ENCODE measurements around the gene STARD13. TPM values are rescaled to one million over a fixed set of nuclear protein-coding genes. Genes with fewer than 3 reads are reported as not detected.

STARD13 gene
- total and polyA plus RNA-seq, 2 donors (not counting 1 experiment from before 2014, with no cell fraction given), result 0.06 to 0.22 TPM

GRCh38 chr13:33073338-33073737, 212.2 kb downstream of the STARD13 start:
- Histone ChIP-seq H3K9me3 (ENCODE audit: control extremely low read depth in 1 of 3, control insufficient read depth in 2 of 3, insufficient read depth in 1 of 3, low read length in 2 of 3) (no peaks in the 10 kb centered on the region), H3K9ac (ENCODE audit: low read length) (no peak overlapping the region), H3K36me3 (replicated peaks in 1 of 2; ENCODE audit: control extremely low read depth in 1 of 2, control insufficient read depth in 1 of 2, extremely low read depth in 1 of 2, insufficient read depth in 2 of 2, low read length in 1 of 2) (no peaks in the 10 kb centered on the region), H2AFZ (ENCODE audit: insufficient read depth, low read depth, low read length, poor library complexity, severe bottlenecking) (no peak overlapping the region), H3K4me3 (ENCODE audit: control extremely low read depth in 1 of 5, extremely low read depth in 1 of 5, insufficient read depth in 1 of 5, low read depth in 2 of 5, low read length in 4 of 5) (no peak overlapping the region), H3K27me3 (replicated peaks in 1 of 4; ENCODE audit: control extremely low read depth in 1 of 4, control insufficient read depth in 3 of 4, insufficient read depth in 4 of 4, low read length in 3 of 4) (no peaks in the 10 kb centered on the region), H4K20me1 (ENCODE audit: control insufficient read depth, insufficient read depth, low read length, poor library complexity, severe bottlenecking) (no peaks in the 10 kb centered on the region), H3K4me2 (replicated peaks; ENCODE audit: low read depth, low read length, poor library complexity, severe bottlenecking) (no peak overlapping the region), H3K27ac (ENCODE audit: low read length in 2 of 2) (no peak overlapping the region), H3K79me2 (ENCODE audit: control insufficient read depth, insufficient read depth, low read length) (no peaks in the 10 kb centered on the region), H3K4me1 (ENCODE audit: control insufficient read depth in 2 of 2, insufficient read depth in 2 of 2, low read length in 2 of 2) (no peaks in the 10 kb centered on the region)
- H3K4me3 Mint-ChIP-seq, result no peak overlapping the region
- no peak for TF ChIP-seq CTCF (IDR thresholded peaks at IDR 0.05)
- no peak for TF ChIP-seq EZH2 (IDR thresholded peaks at IDR 0.05; ENCODE audit: borderline replicate concordance, insufficient read depth, low read depth, low read length, poor library complexity, severe bottlenecking)
- ChIA-PET CTCF (no interaction called here), POLR2A (no interaction called here)
- no peak for DNase-seq
- no peaks in the 10 kb centered on the region for H3K4me1 Mint-ChIP-seq
- intact Hi-C loops (cut with micrococcal nuclease), result no loop called here
- no CpG with 5 or more reads among the region's 3 CpGs for WGBS (ENCODE audit: insufficient coverage)
- no peak overlapping the region for H3K27ac Mint-ChIP-seq
- no peak for ATAC-seq (ENCODE audit: low read depth)
- H3K9me3 Mint-ChIP-seq (ENCODE audit: insufficient read depth), result no peaks in the 10 kb centered on the region
- H3K27me3 Mint-ChIP-seq, result no peaks in the 10 kb centered on the region

GRCh38 chr13:33072759-33073158, 212.8 kb downstream of the STARD13 start:
- no peak for DNase-seq
- no peak for ATAC-seq (ENCODE audit: low read depth)
- Histone ChIP-seq H3K79me2 (ENCODE audit: control insufficient read depth, insufficient read depth, low read length) (no peaks in the 10 kb centered on the region), H3K9ac (ENCODE audit: low read length) (no peak overlapping the region), H3K4me1 (ENCODE audit: control insufficient read depth in 2 of 2, insufficient read depth in 2 of 2, low read length in 2 of 2) (no peaks in the 10 kb centered on the region), H3K36me3 (replicated peaks in 1 of 2; ENCODE audit: control extremely low read depth in 1 of 2, control insufficient read depth in 1 of 2, extremely low read depth in 1 of 2, insufficient read depth in 2 of 2, low read length in 1 of 2) (no peaks in the 10 kb centered on the region), H3K27me3 (replicated peaks in 1 of 4; ENCODE audit: control extremely low read depth in 1 of 4, control insufficient read depth in 3 of 4, insufficient read depth in 4 of 4, low read length in 3 of 4) (no peaks in the 10 kb centered on the region), H4K20me1 (ENCODE audit: control insufficient read depth, insufficient read depth, low read length, poor library complexity, severe bottlenecking) (no peaks in the 10 kb centered on the region), H2AFZ (ENCODE audit: insufficient read depth, low read depth, low read length, poor library complexity, severe bottlenecking) (no peak overlapping the region), H3K4me3 (ENCODE audit: control extremely low read depth in 1 of 5, extremely low read depth in 1 of 5, insufficient read depth in 1 of 5, low read depth in 2 of 5, low read length in 4 of 5) (no peak overlapping the region), H3K4me2 (replicated peaks; ENCODE audit: low read depth, low read length, poor library complexity, severe bottlenecking) (no peak overlapping the region), H3K9me3 (ENCODE audit: control extremely low read depth in 1 of 3, control insufficient read depth in 2 of 3, insufficient read depth in 1 of 3, low read length in 2 of 3) (no peaks in the 10 kb centered on the region), H3K27ac (ENCODE audit: low read length in 2 of 2) (no peak overlapping the region)
- WGBS (ENCODE audit: insufficient coverage), result 100% methylated on average over 1 of the region's 1 CpG
- intact Hi-C loops (cut with micrococcal nuclease), result no loop called here
- Mint-ChIP-seq H3K9me3 (ENCODE audit: insufficient read depth) (no peaks in the 10 kb centered on the region), H3K4me1 (no peaks in the 10 kb centered on the region), H3K27me3 (no peaks in the 10 kb centered on the region), H3K27ac (no peak overlapping the region), H3K4me3 (no peak overlapping the region)
- CTCF ChIA-PET, result no interaction called here
- POLR2A ChIA-PET, result no interaction called here
- no peak for TF ChIP-seq CTCF (IDR thresholded peaks at IDR 0.05)
- no peak for TF ChIP-seq EZH2 (IDR thresholded peaks at IDR 0.05; ENCODE audit: borderline replicate concordance, insufficient read depth, low read depth, low read length, poor library complexity, severe bottlenecking)

All from B cell (primary cell).